T-helper 9 cell (primary cell): ENCODE results near the gene MACROH2A2.
"Not testable (repeated sequence)": the region's sequence is repeated elsewhere in the genome, so short reads cannot be mapped to it uniquely, and the experiment has no call there.

Source experiments
- DNase-seq: peaks from one replicate; pipeline ENCODE4 v3.0.0-alpha.2; 2020
- total RNA-seq, 2 donors: gene quantifications; one replicate each; lab custom pipeline; 2026; lab: John Stamatoyannopoulos, UW

MACROH2A2 gene
- 8.2 to 11.9 reads per million in 2 donors for total RNA-seq

GRCh38 chr10:70052462-70053217 is at the start of gene MACROH2A2:
TSS of gene MACROH2A2 (plus strand) at chr10:70052846. CDS start at chr10:70075659, 22,813 bp downstream.
- DNase-seq = no peak

GRCh38 chr10:70007116-70007820 is 45.4 kb upstream of the MACROH2A2 start:
- no peak for DNase-seq

DNA sequence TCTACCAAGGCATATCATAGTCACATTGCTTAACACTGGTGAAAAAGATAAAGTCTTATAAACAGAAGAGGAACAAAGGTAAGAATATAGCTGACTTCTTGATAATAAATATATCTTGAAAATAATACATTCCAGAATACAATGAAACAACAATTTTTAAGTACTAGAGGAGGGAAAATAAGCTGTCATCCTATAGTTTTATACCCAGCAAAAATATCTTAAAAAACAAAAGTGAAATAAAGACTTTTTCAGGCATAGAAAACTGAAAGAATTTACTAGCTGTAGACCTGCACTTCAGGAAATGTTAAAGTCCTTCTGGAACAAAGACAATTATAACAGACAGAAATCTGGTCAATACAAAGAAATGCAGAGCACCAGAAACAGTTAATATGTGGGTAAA is 21.4 kb upstream of the MACROH2A2 start:
- no peak for DNase-seq

GRCh38 chr10:70032667-70033289 is 19.9 kb upstream of the MACROH2A2 start:
- no peak for DNase-seq

DNA sequence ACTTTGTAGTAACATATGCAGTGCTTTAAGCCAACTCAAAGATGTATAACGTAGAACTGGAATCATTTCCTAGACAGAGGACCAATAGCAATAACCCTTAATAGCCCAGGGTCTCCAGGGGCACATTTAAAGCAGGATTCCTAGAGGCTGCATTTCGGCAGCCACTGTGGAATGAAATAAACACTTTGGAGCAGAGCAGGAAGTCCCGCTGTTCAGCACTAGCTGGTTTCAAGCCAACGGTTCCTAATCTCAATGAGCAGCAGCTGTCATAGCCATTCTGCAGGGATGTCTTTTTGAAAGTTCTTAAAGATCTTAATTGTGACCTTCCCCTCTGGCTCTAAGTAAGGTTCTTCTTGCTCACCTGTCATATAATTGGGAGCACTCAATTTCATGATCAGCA is 18.4 kb upstream of the MACROH2A2 start:
- DNase-seq = no peak

- DNase-seq = no peak
Observed at GRCh38 chr10:70035531-70035930, 17.1 kb upstream of the MACROH2A2 start.

DNA sequence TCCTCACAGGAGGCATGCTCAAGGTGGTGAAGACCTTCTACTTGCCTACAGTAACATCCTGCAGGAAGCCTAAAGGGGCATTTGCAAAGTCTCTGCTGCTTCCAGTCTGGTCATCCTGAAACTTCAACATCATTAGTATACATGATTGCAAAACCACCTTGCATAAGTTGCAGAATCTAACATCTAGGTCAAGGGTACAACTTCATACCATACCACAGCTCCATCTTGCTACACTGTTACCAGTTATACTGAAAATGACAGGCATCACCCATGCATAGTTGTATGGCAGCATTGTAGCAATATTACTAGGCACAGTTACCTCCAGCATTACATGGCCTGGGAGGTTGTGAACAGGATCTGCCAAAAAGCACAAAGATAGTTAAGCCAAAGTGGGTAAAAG is 13.7 kb upstream of the MACROH2A2 start:
- no peak for DNase-seq

- DNase-seq = no peak
Observed at GRCh38 chr10:70041016-70041415, 11.6 kb upstream of the MACROH2A2 start.

DNA sequence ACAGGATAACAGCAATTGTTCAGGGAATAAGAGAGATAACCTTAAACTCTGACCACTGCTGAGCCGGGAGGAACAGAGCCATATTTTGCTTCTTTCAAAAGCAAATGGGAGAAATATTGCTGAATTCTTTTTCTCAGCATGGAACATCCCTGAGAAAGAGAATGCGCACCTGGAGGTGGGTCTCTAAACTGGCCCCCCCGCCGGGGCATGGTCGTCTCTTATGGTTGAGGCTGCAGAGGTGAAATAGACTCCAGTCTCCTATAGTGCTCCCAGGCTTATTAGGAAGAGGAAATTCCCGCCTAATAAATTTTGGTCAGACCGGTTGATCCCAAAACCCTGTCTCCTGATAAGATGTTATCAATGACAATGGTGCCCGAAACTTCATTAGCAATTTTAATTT is 10.9 kb upstream of the MACROH2A2 start:
- DNase-seq = not testable (repeated sequence)

GRCh38 chr10:70047066-70047465 is 5.6 kb upstream of the MACROH2A2 start:
- not testable (repeated sequence) for DNase-seq

GRCh38 chr10:70048030-70048723 is 4.5 kb upstream of the MACROH2A2 start:
- DNase-seq = no peak

GRCh38 chr10:70051848-70052247 is 798 bp upstream of the MACROH2A2 start:
- DNase-seq = no peak

DNA sequence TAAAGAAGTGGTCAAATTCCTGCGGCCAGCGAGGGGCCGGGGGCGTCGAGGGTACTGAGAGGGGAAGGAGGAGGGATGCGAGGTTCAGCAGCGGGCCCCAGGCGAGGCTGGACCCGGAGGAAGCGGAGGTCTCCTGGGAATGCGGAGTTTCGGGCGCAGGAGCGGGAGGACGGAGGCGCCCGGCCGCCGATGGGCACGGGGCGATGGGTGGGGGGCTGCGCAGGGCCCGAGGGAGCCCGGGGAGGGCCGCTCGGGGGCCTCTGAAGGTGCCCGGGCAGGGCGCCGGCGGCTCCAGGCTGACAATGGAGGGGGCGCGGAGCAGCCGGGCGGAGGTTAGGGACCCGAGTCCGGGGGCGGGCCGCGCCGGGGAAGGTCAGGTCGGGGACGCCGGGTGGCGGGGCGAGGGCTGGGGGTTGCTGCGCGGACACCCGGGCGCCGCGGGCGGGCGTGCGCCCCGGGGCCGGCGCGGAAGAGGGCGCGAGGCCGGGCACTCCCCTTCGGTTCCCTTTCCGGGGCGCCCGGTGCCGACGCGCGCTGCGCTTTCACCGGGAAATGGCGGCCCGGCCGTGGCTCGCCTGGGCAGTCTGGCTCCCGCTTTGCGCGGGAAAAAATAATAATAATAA is 683 bp downstream of the MACROH2A2 start:
- no peak for DNase-seq

DNA sequence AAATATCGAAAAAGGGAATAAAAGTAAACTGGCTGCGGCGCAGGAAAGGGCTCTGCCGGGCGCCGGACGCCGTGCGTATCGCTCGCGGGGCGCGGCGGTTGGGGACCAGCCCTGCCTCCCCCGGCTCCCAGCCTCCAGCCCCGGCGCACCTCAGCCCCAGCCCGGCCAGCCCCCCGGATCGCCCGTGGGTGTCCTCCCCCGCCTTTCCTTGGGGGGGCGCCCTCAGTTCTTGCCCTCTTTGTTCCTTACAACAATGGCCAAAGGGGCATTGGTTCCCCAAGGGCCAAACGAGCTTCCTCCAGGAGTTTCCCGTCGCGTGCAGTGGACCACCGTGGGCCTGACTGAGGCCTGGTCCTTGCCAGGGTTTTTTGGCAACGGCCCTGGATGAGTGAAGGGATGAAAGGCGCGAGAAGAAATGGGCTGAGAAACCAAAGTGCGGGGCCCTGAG is 1.2 kb downstream of the MACROH2A2 start:
- DNase-seq = no peak

- no peak for DNase-seq
Observed at GRCh38 chr10:70054902-70055301, 2.3 kb downstream of the MACROH2A2 start.

DNA sequence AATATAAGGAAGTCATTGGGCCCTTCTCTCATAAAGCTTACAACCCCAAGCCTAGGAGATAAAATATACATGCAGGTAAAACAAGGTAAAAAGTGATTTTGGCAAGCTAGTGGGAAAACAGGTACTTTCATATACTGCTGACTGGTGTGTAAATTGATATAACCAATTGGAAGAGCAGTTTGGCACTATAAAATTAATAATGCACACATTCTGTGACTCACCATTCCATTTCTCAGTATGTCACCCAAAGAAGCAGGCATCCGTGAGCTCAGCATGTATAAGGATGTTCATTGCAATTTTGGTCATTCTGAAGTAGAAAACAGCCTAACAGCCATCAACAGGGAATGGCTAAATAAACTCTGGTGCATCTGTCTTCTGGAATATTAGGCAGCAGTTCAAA is 2.9 kb downstream of the MACROH2A2 start:
- DNase-seq = no peak

GRCh38 chr10:70057306-70057705 is 4.7 kb downstream of the MACROH2A2 start:
- DNase-seq = no peak

DNA sequence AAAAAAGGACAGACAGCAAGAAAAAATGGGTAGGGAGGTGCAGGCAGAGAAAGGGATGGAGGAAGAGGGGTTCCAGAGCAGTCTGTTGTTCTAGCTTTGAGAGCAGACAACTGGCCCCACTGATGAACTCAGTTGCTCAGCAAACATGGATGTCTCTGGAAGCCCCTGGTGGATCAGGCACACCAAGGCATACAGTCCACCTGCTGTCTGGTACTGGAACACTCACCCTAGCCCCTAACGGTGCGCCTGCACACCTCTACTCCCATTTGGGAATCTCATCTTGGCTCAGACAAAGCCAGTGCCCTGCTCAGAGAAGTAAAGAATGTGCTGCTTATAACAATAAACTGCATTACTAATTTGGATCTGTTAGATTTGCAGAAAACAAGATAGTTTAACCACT is 7.7 kb downstream of the MACROH2A2 start:
- no peak for DNase-seq

- DNase-seq = no peak
Observed at GRCh38 chr10:70063418-70064098, 10.9 kb downstream of the MACROH2A2 start.

- DNase-seq = no peak
Observed at GRCh38 chr10:70064486-70064885, 11.8 kb downstream of the MACROH2A2 start.

DNA sequence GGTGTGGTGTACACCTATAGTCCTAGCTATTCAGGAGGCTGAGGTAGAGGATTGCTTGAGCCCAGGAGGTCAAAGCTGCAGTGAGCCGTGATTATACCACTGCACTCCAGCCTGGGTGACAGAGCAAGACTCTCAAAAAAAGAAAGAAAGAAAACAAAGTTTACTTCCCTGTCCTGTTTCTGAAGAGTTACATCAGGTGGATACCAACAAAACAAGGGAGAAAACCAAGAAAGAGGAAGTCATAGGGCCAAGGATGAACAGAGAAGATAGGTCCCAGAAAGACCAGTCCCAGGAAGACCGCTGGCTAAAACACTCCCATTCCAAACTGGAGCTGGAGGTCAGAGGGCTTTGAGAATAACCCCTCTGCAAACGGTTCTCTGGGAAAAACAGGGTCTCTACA is 13.5 kb downstream of the MACROH2A2 start:
- DNase-seq = no peak

- no peak for DNase-seq
Observed at GRCh38 chr10:70067586-70067985, 14.9 kb downstream of the MACROH2A2 start.
